ENCODE results near the gene OLFML1.

The OLFML1 gene

GRCh38 chr11:7480113-7480512 lies 5.2 kb upstream of the OLFML1 start:
- no peak for DNase-seq (ENCODE audit: low read depth, low spot score)

GRCh38 chr11:7484131-7484530 lies 1.2 kb upstream of the OLFML1 start:
- no peak for DNase-seq (ENCODE audit: low read depth, low spot score)

- DNase-seq (ENCODE audit: low read depth, low spot score), result no peak
Measured at GRCh38 chr11:7484645-7485044, 661 bp upstream of the OLFML1 start.

GRCh38 chr11:7486098-7486780 lies 933 bp downstream of the OLFML1 start:
- DNase-seq (ENCODE audit: low read depth, low spot score), result no peak

- DNase-seq (ENCODE audit: low read depth, low spot score), result no peak
Measured at GRCh38 chr11:7486781-7487140, 1.5 kb downstream of the OLFML1 start.

- no peak for DNase-seq (ENCODE audit: low read depth, low spot score)
Measured at GRCh38 chr11:7487360-7487759, 2.1 kb downstream of the OLFML1 start.

GRCh38 chr11:7488681-7489080 lies 3.4 kb downstream of the OLFML1 start:
- DNase-seq (ENCODE audit: low read depth, low spot score), result no peak

GRCh38 chr11:7489376-7489775 lies 4.1 kb downstream of the OLFML1 start:
- no peak for DNase-seq (ENCODE audit: low read depth, low spot score)

GRCh38 chr11:7490054-7490453 lies 4.7 kb downstream of the OLFML1 start:
- no peak for DNase-seq (ENCODE audit: low read depth, low spot score)

GRCh38 chr11:7490535-7490934 lies 5.2 kb downstream of the OLFML1 start:
- DNase-seq (ENCODE audit: low read depth, low spot score), result no peak

GRCh38 chr11:7492253-7492652 lies 6.9 kb downstream of the OLFML1 start:
- DNase-seq (ENCODE audit: low read depth, low spot score), result no peak

GRCh38 chr11:7493670-7494069 lies 8.4 kb downstream of the OLFML1 start:
- DNase-seq (ENCODE audit: low read depth, low spot score), result no peak

GRCh38 chr11:7494086-7494745 lies 8.9 kb downstream of the OLFML1 start:
- no peak for DNase-seq (ENCODE audit: low read depth, low spot score)

- no peak for DNase-seq (ENCODE audit: low read depth, low spot score)
Measured at GRCh38 chr11:7495882-7496551, 10.7 kb downstream of the OLFML1 start.

GRCh38 chr11:7498193-7498592 lies 12.9 kb downstream of the OLFML1 start:
- DNase-seq (ENCODE audit: low read depth, low spot score), result no peak

GRCh38 chr11:7499081-7499480 lies 13.8 kb downstream of the OLFML1 start:
- no peak for DNase-seq (ENCODE audit: low read depth, low spot score)

GRCh38 chr11:7500251-7500650 lies 14.9 kb downstream of the OLFML1 start:
- DNase-seq (ENCODE audit: low read depth, low spot score), result no peak

GRCh38 chr11:7501251-7501650 lies 15.9 kb downstream of the OLFML1 start:
- no peak for DNase-seq (ENCODE audit: low read depth, low spot score)

- no peak for DNase-seq (ENCODE audit: low read depth, low spot score)
Measured at GRCh38 chr11:7501894-7502293, 16.6 kb downstream of the OLFML1 start.

GRCh38 chr11:7506243-7506642 lies 20.9 kb downstream of the OLFML1 start:
- DNase-seq (ENCODE audit: low read depth, low spot score), result no peak

- DNase-seq (ENCODE audit: low read depth, low spot score), result no peak
Measured at GRCh38 chr11:7508087-7508486, 22.8 kb downstream of the OLFML1 start.

GRCh38 chr11:7509966-7510365 lies 24.7 kb downstream of the OLFML1 start:
- no peak for DNase-seq (ENCODE audit: low read depth, low spot score)

GRCh38 chr11:7511401-7511800 lies 26.1 kb downstream of the OLFML1 start:
- no peak for DNase-seq (ENCODE audit: low read depth, low spot score)
